Right atrium auricular region (tissue), 2 donors: ENCODE data around the gene ICA1. TPM values are rescaled to one million over a fixed set of nuclear protein-coding genes. Genes with fewer than 3 reads are reported as not detected.
"Not testable (repeated sequence)": the region's sequence is repeated elsewhere in the genome, so short reads cannot be mapped to it uniquely, and the experiment has no call there.

Experiments
- DNase-seq: peaks from one replicate; pipeline ENCODE4 v3.0.0-alpha.2; 2019; ENCODE audit warnings: low spot score
- H3K27ac ChIP-seq, 2 donors: fragments of 200-600 bp; sonication (generic); 1 replicate in 1 of 2; 2 replicates in 1 of 2; pipeline ENCODE4 v1.5.1; 2016 to 2019
- H3K27me3 ChIP-seq, 2 donors: fragments of 200-600 bp; sonication (generic); one replicate each; pipeline versions ENCODE4 v1.5.1 to v1.6.0; 2017 to 2019
- H3K36me3 ChIP-seq: fragments of 200-600 bp; sonication (generic); one replicate; pipeline ENCODE4 v1.5.1; 2016
- H3K4me1 ChIP-seq, 2 donors: fragments of 200-600 bp; sonication (generic); one replicate each; pipeline versions ENCODE4 v1.5.1 to v1.6.0; 2017 to 2019
- H3K4me3 ChIP-seq, 2 donors: fragments of 200-600 bp; sonication (generic); 1 replicate in 1 of 2; 2 replicates in 1 of 2; pipeline ENCODE4 v1.5.1; 2017 to 2019; ENCODE audit warnings: mild to moderate bottlenecking in 1 of 2, moderate library complexity in 1 of 2
- H3K9me3 ChIP-seq, 2 donors: fragments of 200-600 bp; sonication (generic); one replicate each; pipeline ENCODE4 v1.5.1; 2019
- CTCF ChIP-seq, 2 donors: fragments of 200-600 bp; sonication (generic); IDR thresholded peaks; one replicate each; pipeline ENCODE4 v1.5.1; 2019; ENCODE audit warnings: antibody characterized with exemption in 2 of 2
- total RNA-seq, 2 donors: library from RNA; depleted of rRNA; stranded (reverse); fragments of >200 nt; gene quantifications; one replicate each; pipeline ENCODE4 v1.1.0, GENCODE V29; 2016

The ICA1 gene
- total RNA-seq, 2 donors from 2014 or later, result 39.4 to 51.8 TPM

GRCh38 chr7:8068892-8069686 is 192.9 kb downstream of the ICA1 start:
- Histone ChIP-seq H3K4me1 (peaks cover 0 to 7% of the 10 kb centered on the region in 2 donors), H3K27ac (no peak overlapping the region), H3K36me3 (no peaks in the 10 kb centered on the region), H3K27me3 (no peaks in the 10 kb centered on the region), H3K4me3 (no peak overlapping the region), H3K9me3 (no peaks in the 10 kb centered on the region)
- DNase-seq, result no peak
- TF ChIP-seq CTCF (IDR thresholded peaks at IDR 0.05), result no peak

GRCh38 chr7:8065356-8065813 is 196.6 kb downstream of the ICA1 start:
- Histone ChIP-seq H3K4me3 (no peak overlapping the region), H3K36me3 (no peaks in the 10 kb centered on the region), H3K27ac (no peak overlapping the region), H3K9me3 (no peaks in the 10 kb centered on the region), H3K27me3 (no peaks in the 10 kb centered on the region), H3K4me1 (peaks cover 0 to 7% of the 10 kb centered on the region in 2 donors)
- TF ChIP-seq CTCF (IDR thresholded peaks at IDR 0.05), result no peak
- DNase-seq, result no peak

GRCh38 chr7:8064828-8065227 is 197.1 kb downstream of the ICA1 start:
- H3K4me1 ChIP-seq, result peaks cover 0 to 7% of the 10 kb centered on the region in 2 donors

GRCh38 chr7:8063706-8064297 is 198.2 kb downstream of the ICA1 start:
- no peak for DNase-seq
- Histone ChIP-seq H3K27ac (no peak overlapping the region), H3K9me3 (no peaks in the 10 kb centered on the region), H3K36me3 (no peaks in the 10 kb centered on the region), H3K4me3 (no peak overlapping the region), H3K27me3 (no peaks in the 10 kb centered on the region), H3K4me1 (peaks cover 0 to 2% of the 10 kb centered on the region in 2 donors)
- TF ChIP-seq CTCF (IDR thresholded peaks at IDR 0.05), result no peak

More at GRCh38 chr7:8064828-8065227, 197.1 kb downstream of the ICA1 start:
- Histone ChIP-seq H3K27ac (no peak overlapping the region), H3K36me3 (no peaks in the 10 kb centered on the region), H3K4me3 (no peak overlapping the region), H3K27me3 (no peaks in the 10 kb centered on the region), H3K9me3 (no peaks in the 10 kb centered on the region)
- no peak for TF ChIP-seq CTCF (IDR thresholded peaks at IDR 0.05)
- no peak for DNase-seq

GRCh38 chr7:8063300-8063699 is 198.7 kb downstream of the ICA1 start:
- H3K4me3 ChIP-seq, H3K9me3 ChIP-seq, H3K36me3 ChIP-seq, H3K27ac ChIP-seq, H3K27me3 ChIP-seq, H3K4me1 ChIP-seq, DNase-seq: not testable (repeated sequence)

Other genes starting within 250 kb of the ICA1 start
- gene NXPH1, start 171.4 kb upstream of the ICA1 start, total RNA-seq, result not detected